Chondrocyte (in vitro differentiated cells): ENCODE results near the gene SLCO3A1. TPM values are rescaled to one million over a fixed set of nuclear protein-coding genes. Genes with fewer than 3 reads are reported as not detected.

ENCODE experiments used
- DNase-seq: peaks from one replicate; pipeline ENCODE4 v3.0.0; 2021; ENCODE audit warnings: mixed read lengths, low spot score
- H3K27ac Mint-ChIP-seq: one replicate; pipeline ENCODE4 v1.8.0; 2021; ENCODE audit warnings: mild to moderate bottlenecking, moderate library complexity, mixed read lengths; ENCODE audit not compliant: unreplicated experiment
- H3K27me3 Mint-ChIP-seq: 2 replicates; pipeline ENCODE4 v1.8.0; 2021; ENCODE audit warnings: low read depth, mixed read lengths
- H3K36me3 Mint-ChIP-seq: 2 replicates; pipeline ENCODE4 v1.8.0; 2021; ENCODE audit warnings: low read depth, mixed read lengths
- H3K4me1 Mint-ChIP-seq: 2 replicates; pipeline ENCODE4 v1.8.0; 2021; ENCODE audit warnings: low read depth, mild to moderate bottlenecking, mixed read lengths
- H3K4me3 Mint-ChIP-seq: one replicate; pipeline ENCODE4 v1.8.0; 2021; ENCODE audit warnings: mild to moderate bottlenecking, moderate library complexity, mixed read lengths; ENCODE audit not compliant: unreplicated experiment
- H3K9me3 Mint-ChIP-seq: 2 replicates; pipeline ENCODE4 v1.8.0; 2021; ENCODE audit warnings: low read depth, mixed read lengths
- total RNA-seq: library from RNA; stranded (reverse); gene quantifications from 3 replicates; pipeline ENCODE4 v1.2.1, GENCODE V29; 2021
- TF ChIP-seq, protein P1 (sequence below): fragments of 200-600 bp; sonication (generic); IDR thresholded peaks from 2 replicates; pipeline ENCODE4 v1.5.0; 2021; ENCODE audit warnings: antibody characterized with exemption, mild to moderate bottlenecking, moderate library complexity

SLCO3A1 gene
- total RNA-seq, 1 donor from 2014 or later = 3.7 TPM

GRCh38 chr15:92155934-92156333 is 302.4 kb downstream of the SLCO3A1 start:
- no peak for DNase-seq
- Mint-ChIP-seq H3K4me1 (no peaks in the 10 kb centered on the region), H3K27me3 (peaks cover 3% of the 10 kb centered on the region), H3K27ac (no peak overlapping the region), H3K36me3 (no peaks in the 10 kb centered on the region), H3K9me3 (no peaks in the 10 kb centered on the region), H3K4me3 (no peak overlapping the region)
- TF ChIP-seq, protein P1, sequence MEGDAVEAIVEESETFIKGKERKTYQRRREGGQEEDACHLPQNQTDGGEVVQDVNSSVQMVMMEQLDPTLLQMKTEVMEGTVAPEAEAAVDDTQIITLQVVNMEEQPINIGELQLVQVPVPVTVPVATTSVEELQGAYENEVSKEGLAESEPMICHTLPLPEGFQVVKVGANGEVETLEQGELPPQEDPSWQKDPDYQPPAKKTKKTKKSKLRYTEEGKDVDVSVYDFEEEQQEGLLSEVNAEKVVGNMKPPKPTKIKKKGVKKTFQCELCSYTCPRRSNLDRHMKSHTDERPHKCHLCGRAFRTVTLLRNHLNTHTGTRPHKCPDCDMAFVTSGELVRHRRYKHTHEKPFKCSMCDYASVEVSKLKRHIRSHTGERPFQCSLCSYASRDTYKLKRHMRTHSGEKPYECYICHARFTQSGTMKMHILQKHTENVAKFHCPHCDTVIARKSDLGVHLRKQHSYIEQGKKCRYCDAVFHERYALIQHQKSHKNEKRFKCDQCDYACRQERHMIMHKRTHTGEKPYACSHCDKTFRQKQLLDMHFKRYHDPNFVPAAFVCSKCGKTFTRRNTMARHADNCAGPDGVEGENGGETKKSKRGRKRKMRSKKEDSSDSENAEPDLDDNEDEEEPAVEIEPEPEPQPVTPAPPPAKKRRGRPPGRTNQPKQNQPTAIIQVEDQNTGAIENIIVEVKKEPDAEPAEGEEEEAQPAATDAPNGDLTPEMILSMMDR = no peak

DNA sequence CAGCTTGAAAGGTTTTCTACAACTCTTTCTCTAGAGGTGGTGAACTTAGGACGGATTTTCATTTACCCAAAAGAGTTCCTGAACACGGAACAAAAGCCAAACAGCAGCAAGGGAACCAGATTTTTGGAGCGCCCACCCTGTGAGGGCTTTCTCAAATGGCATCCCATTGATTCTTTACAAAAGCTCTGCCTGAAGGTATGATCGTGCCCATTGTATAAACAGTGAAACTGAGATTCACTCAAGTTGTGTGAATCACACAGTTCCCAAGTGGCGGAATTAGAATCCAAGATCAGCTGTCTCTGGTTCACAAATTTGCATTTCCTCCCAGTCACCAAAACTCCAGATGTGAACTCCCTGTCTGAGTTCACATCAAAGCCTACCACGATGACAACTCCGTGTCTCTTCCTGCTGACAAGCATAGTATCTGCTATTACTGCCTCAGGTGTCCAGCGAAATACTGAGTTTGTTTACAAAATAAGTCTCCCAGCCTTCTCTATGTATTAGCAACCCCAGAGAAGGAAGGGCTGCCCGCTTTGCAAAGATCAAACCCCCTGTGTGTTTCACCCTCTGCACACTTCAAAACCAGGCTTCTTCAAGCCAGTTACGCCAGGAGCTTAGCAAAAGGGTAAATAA is 304.3 kb downstream of the SLCO3A1 start:
- H3K27me3 Mint-ChIP-seq = peaks cover 3% of the 10 kb centered on the region
- no peaks in the 10 kb centered on the region for H3K4me1 Mint-ChIP-seq
- no peaks in the 10 kb centered on the region for H3K36me3 Mint-ChIP-seq
- no peak for DNase-seq
- TF ChIP-seq, protein P1 = no peak
- H3K9me3 Mint-ChIP-seq = no peaks in the 10 kb centered on the region
- H3K27ac Mint-ChIP-seq = no peak overlapping the region
- no peak overlapping the region for H3K4me3 Mint-ChIP-seq

GRCh38 chr15:92158426-92158825 is 304.9 kb downstream of the SLCO3A1 start:
- TF ChIP-seq, protein P1 = no peak
- Mint-ChIP-seq H3K4me3 (no peak overlapping the region), H3K36me3 (no peaks in the 10 kb centered on the region), H3K27me3 (peaks cover 3% of the 10 kb centered on the region), H3K27ac (no peak overlapping the region), H3K4me1 (no peaks in the 10 kb centered on the region), H3K9me3 (no peaks in the 10 kb centered on the region)
- DNase-seq = no peak

DNA sequence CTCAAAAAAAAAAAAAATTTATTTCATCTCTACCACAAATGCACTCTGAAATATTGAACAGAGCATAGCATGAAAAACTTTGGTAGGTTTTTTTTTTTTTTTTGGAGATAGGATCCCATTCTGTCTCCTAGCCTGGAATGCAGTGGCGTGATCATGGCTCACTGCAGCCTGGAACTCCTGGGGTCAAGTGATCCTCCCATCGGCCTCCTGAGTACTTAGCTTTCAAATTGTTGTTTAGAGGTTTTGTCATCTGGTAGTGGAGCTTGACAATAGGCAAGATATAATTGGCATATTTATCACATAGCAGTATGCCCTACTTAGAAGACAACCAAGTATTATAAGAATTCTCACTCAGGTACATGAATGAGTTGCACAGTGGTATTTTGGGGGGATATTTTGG is 306.0 kb downstream of the SLCO3A1 start:
- Mint-ChIP-seq H3K4me1 (peaks cover 10% of the 10 kb centered on the region), H3K27me3 (peaks cover 3% of the 10 kb centered on the region), H3K27ac (no peak overlapping the region), H3K4me3 (no peak overlapping the region), H3K36me3 (no peaks in the 10 kb centered on the region), H3K9me3 (no peaks in the 10 kb centered on the region)
- no peak for DNase-seq
- TF ChIP-seq, protein P1 = no peak

GRCh38 chr15:92159906-92160841 is 306.7 kb downstream of the SLCO3A1 start:
- H3K4me3 Mint-ChIP-seq = no peak overlapping the region
- DNase-seq = no peak
- no peaks in the 10 kb centered on the region for H3K36me3 Mint-ChIP-seq

More at GRCh38 chr15:92159906-92160841, 306.7 kb downstream of the SLCO3A1 start:
- Mint-ChIP-seq H3K9me3 (no peaks in the 10 kb centered on the region), H3K27me3 (peaks cover 3% of the 10 kb centered on the region), H3K27ac (no peak overlapping the region), H3K4me1 (peaks cover 14% of the 10 kb centered on the region)
- TF ChIP-seq, protein P1 = no peak
